ENCODE results near the gene WDCP.

DNA sequence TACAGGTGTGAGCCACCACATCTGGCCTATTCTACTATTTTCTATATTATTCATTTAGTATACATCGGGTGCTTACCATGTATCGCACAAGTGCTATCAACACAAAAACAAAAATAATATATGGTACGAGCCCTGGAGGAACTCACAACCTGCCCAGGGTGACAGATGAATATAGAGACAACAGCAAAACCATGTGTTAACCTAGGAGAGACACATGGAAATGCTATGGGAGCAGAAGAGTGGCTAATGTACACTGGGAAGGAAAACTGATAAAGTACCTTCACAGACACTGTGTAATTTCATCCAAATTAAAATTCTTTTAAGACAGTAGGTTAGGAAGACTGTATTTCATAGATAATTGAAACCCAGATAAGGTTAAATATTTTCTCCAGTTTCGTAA, 25.1 kb upstream of the WDCP start:
- TF ChIP-seq, protein P1, sequence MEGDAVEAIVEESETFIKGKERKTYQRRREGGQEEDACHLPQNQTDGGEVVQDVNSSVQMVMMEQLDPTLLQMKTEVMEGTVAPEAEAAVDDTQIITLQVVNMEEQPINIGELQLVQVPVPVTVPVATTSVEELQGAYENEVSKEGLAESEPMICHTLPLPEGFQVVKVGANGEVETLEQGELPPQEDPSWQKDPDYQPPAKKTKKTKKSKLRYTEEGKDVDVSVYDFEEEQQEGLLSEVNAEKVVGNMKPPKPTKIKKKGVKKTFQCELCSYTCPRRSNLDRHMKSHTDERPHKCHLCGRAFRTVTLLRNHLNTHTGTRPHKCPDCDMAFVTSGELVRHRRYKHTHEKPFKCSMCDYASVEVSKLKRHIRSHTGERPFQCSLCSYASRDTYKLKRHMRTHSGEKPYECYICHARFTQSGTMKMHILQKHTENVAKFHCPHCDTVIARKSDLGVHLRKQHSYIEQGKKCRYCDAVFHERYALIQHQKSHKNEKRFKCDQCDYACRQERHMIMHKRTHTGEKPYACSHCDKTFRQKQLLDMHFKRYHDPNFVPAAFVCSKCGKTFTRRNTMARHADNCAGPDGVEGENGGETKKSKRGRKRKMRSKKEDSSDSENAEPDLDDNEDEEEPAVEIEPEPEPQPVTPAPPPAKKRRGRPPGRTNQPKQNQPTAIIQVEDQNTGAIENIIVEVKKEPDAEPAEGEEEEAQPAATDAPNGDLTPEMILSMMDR (IDR thresholded peaks at IDR 0.05), result no peak
- TF ChIP-seq POLR2A (IDR thresholded peaks at IDR 0.05) (no peak), EP300 (IDR thresholded peaks at IDR 0.05) (no peak), POLR2AphosphoS5 (IDR thresholded peaks at IDR 0.05) (no peak)

Data from upper lobe of left lung (tissue), 4 donors.